DMS 273 (cell line): Measurements from ENCODE around the gene SLC66A2.

Experiments
- DNase-seq: peaks from one replicate; lab custom pipeline; 2025; ENCODE audit not compliant: unreplicated experiment; lab: John Stamatoyannopoulos, UW

SLC66A2 gene

DNA sequence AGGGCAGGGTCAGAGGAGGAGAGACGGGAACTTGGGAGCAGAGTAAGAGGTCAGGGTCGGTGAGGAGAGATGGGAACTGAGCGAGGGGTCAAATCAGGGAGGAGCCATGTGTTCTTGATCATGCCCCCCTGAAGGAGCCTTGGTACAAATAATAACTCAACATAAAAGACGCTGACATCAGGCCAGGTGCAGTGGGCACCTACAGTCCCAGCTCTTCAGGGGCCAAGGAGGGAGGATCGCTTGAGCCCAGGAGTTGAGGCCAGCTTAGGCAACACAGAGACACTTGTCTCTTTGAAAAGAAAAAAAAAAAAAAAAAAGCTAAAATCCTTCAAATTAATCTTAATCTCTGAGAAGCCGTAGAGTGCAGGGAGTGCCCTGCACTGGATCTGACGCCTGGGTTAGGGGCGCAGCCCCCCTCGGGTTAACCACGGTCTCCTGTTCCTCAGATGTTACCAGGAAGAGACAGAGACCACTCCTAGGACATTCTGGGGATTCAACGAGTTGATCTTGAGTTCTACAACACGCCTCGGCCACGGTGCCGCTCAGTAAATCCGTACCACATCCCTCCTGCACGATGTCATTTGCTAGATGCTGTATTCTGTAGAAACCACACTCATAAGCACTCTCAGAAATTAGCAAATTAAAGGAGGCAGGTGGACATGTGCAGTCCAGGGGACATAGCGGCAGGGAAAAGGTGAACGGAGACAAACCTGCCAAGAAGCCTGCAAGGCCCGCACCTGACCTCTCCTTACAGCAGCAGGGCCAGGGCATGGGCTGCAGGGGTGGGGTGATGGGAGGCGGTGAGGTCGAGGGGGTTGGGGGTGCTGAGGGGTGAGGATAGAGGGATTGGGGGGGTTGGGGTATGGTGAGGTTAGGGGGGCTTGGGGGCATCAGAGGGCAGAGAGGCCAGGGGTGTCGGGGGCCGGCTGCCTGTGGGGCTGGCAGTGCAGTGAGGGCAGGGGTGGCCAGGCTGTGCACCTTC is 29.2 kb downstream of the SLC66A2 start:
- no peak for DNase-seq

DNA sequence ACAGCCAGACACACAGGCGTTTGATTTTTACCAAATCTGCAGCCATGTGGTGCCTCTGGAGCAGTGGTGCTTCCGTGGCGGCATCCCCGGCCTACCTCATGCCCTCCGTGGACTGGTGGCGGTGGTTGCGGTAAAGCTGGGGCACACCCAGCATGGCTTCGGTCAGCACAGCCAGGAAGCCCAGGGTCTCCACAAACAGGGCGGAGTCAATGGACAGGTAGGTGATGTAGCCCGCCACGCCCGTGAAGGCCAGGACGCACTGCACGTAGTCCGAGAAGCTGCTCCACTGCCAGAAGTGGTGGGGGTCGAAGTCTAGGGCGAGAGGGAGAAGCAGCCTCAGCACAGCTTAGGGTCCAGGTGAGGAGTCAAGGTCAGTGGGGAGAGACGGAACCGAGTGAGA is 32.4 kb downstream of the SLC66A2 start:
- DNase-seq = no peak

DNA sequence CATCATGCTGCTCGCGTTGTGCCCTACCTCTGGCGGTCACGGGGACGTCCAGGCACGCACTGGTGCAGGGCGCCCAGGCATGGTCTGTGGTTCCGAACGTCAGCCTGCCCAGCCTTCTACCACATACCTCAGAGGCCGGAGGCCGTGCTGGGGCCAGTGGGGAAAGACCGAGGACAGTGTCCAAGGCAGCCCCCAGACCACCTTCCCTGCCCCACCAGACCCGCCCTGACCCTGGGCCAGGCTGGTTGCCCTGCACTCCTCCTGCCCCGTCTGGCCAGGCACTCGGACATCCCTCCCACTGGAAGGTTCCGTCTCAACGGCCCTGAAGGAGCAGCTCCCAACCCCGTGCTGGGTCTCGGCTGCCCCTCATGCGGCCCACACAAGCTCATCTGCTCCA is 32.8 kb downstream of the SLC66A2 start:
- no peak for DNase-seq

GRCh38 chr18:79917853-79918614 is 33.4 kb downstream of the SLC66A2 start:
- DNase-seq = no peak

- DNase-seq = no peak
Observed at GRCh38 chr18:79917169-79917852, 34.1 kb downstream of the SLC66A2 start.

- no peak for DNase-seq
Observed at GRCh38 chr18:79916546-79917168, 34.8 kb downstream of the SLC66A2 start.

- DNase-seq = no peak
Observed at GRCh38 chr18:79916128-79916494, 35.3 kb downstream of the SLC66A2 start.

DNA sequence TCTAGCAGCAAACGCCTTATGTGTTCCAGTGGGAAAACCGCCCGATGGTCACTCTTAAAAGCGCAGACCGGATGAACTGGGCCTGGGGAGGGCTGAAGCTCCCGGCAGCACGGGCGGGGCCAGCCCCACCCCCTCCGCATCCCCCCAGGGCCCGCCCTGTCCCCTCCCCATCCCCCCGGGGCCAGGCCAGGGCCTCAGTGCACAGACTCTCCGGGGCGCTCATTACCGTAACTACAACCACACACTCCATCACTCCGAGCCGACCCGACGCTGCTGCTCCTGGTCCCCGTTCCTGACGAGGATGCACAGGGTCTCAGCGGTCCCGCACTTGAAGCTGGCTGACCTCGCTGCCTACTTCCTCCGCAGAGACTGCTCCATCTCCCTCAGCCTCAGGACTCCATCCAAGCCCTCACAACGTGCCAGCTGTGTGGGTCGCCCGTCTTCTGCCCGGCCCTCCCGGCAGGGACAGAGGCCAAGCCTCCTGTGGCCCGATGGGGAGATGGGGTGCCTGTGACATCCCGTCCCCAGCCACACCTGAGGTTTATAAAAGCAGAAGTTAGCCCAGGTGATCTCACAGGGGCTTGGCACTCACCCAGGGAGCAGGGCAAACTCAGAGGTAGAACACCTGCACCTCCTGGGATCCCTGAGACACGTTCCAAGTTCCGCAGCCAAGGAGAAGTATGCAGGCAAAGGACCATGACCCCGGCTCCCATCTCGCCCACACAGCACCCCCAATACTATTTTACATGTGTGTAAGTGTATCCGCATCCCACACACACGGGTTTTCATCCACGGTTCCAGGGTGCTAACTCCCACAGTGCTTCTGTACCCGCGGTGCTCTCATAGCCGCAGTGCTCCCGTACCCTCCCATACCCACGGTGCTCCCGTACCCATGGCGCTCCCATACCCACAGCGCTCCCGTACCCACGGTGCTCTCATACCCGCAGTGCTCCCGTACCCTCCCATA is 36.0 kb downstream of the SLC66A2 start:
- DNase-seq = no peak

DNA sequence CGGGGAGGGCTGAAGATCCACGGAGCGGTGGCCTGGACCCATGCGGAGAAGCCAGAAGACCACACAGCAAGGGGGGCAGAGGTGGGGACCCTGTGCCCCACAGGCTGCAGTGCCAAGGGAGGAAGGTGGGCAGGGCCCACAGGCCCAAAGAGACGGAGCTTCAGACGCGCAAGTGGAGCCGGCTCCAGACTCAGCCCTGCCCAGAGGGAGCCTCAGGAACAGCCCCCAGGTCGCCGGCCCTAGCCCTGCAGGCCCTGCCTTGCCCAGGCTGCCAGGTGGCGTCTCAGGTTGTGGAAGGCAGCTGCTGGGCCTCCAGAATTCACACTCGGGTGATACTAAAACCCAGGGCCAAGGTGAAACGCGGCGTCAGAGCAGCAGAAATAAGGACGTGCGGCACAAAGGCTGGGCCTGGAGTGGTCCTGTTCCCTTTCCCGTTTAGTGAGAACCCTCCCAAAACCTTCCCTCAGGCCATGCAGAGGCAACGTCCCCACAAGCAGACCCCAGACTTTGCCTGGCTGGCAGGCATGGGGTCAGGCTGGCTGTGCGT is 36.8 kb downstream of the SLC66A2 start:
- DNase-seq = no peak

DNA sequence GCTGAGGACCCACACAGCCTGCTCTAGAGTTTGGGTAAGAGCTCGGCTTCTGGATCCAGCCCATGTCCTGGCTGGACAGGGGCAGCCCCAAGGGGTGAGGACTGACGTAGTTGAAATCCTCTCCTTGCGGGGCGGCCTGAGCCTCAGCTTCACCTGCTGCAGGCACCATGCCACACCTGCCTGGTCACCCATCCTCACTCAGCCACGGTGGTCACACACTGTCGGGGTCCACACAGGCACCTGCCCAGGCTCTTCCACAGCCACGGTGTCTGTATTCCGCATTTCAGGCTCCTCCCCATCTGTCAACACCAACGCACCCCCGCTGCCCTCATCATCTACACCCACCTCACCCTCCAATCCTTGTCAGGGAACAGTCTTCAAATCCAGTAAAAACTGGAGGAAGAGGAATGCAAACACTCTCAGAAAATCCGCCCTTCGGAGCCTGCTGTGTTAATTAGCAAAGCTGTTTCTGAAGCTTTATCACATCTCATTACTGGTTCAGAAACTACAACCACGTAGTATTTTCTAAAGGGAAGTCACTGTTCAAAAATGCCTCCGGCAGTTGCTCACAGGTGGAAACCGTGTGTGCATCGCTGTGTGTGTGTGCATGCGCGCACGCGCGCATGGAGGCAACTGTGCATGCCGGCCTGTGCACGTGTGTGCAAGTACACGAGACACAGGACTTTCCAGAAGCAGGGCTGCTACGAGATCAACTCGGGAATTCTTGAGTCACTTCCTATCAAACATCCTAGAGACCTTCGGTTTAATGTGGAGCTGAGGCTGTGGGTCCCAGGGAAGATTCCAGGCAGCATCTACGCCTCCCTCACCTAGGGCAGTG is 38.2 kb downstream of the SLC66A2 start:
- DNase-seq = no peak

DNA sequence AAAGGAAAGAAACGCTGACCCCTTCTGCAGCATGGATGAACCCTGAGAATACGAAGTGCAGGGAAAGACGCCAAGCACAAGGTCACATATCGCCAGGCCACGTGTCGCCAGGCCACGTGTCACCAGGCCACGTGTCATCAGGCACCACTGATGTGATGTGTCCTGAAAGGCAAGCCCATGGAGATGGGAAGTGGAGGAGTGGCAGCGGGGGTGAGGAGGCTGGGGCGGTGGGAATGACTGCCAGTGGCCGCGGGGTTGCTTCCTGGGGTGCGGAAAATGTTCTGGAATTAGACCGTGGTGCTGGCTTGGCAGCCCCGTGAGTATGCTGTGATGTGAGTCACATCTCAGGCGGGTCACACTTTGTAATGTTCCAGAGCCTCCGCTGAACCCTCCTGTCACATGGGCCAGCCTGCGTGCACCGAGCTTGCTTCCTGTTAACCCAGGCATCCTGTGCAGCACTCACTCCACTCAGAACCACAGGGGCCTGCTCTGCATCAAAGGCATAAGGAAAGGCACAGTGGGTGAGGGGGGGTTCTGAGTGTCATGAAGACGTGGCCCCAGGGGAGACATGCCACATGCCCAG is 39.0 kb downstream of the SLC66A2 start:
- no peak for DNase-seq

GRCh38 chr18:79911344-79912270 is 39.8 kb downstream of the SLC66A2 start:
- DNase-seq = no peak

DNA sequence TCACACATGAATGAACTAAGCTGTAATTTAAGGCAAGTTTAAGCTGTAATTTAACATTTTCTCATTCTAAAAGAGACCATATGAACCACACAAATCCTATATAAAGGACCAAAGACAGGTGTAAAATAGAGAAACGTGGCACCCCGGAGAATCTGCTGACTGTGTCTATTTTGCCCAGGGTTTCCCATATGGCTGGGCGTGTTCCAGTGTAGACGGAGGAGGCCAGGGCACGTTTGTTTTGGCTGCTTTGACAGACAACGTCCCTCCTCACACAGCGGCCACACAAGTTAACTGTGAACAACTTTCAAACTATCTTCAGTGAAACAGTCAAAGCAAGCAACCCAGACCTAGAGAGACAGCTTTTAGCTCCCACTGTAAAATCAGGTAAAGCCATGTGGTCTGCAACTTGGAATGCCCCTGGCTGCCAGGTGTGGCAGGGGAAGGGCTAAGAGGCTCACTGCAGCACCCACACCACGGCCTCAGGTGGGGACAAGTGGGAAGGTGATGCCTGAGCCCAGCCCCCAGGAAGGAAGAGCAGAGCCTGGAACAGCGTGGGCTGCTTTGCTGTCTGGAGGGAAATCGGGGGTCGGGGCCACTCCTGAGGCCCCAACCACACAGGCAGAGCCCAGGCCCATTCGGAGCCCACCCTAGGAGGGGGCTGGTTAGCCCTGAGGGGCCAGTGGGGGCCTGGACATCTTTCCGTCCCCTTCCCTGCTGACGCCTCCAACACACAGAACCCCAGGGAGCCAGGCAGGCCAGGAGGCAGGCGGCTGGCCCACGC is 40.7 kb downstream of the SLC66A2 start:
- no peak for DNase-seq

DNA sequence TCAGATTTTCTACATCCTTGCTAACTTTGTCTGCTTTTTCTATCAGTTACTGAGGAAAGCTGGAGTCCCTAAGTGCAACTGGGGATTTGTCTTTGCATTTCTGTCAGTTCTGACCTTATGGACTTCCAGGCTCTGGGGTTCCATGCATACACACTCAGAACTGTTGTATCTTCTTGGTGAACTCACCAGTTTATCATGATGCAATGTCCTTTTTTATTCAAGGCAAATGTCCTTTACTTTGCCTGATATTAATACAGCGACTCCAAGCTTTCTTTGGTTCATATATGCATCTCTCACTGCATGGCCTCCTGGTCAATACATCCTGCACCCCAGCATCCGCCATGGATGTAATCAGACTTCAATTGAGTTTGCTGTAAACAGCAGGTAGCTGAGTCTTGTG is 44.7 kb downstream of the SLC66A2 start:
- DNase-seq = no peak

DNA sequence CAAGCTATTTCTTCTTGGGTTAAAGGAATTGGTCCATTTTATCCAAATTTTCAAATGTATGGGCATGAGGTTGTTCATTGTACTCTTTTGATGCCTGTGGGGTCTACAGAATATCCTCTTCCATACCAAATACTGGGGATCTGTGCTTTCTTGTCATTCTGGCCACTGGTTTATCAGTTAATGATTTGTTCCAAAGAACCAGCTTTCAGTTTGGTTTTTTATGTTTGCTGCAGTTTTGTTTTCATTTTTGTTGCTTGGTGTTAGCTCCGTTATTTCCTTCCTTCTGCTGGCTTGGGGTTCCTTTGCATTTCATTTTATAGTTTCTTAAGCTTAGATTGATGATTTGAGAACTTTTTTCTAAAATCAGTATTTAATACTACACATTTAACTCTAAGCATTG is 45.5 kb downstream of the SLC66A2 start:
- no peak for DNase-seq

GRCh38 chr18:79905389-79905911 is 46.0 kb downstream of the SLC66A2 start:
- DNase-seq = no peak
